Astrocyte (in vitro differentiated cells and primary cell): ENCODE data around the gene PWP2. TPM values are rescaled to one million over a fixed set of nuclear protein-coding genes. Genes with fewer than 3 reads are reported as not detected.

ENCODE experiments used
- DNase-seq: peaks from one replicate; pipeline ENCODE4 v3.0.0-alpha.2; 2010; ENCODE audit warnings: low read depth
- FAIRE-seq: peaks from 2 replicates; lab custom pipeline; 2011; peaks lifted over from hg19 to GRCh38; lab: Jason Lieb, UNC
- H2AFZ ChIP-seq: 2 replicates; pipeline ENCODE4 v1.6.0; 2012; ENCODE audit warnings: low read depth, low read length, inconsistent platforms
- H3K27ac ChIP-seq: 2 replicates; pipeline ENCODE4 v1.5.1; 2011; ENCODE audit warnings: low read depth, low read length, inconsistent platforms
- H3K27me3 ChIP-seq: 2 replicates; pipeline ENCODE4 v1.6.0; 2011; ENCODE audit warnings: low read length, inconsistent platforms; ENCODE audit not compliant: insufficient read depth
- H3K36me3 ChIP-seq: 2 replicates; pipeline ENCODE4 v1.5.1; 2011; ENCODE audit warnings: low read length, inconsistent platforms; ENCODE audit not compliant: insufficient read depth
- H3K4me1 ChIP-seq: 2 replicates; pipeline ENCODE4 v1.5.1; 2011; ENCODE audit warnings: low read length, inconsistent platforms; ENCODE audit not compliant: insufficient read depth
- H3K4me2 ChIP-seq: 2 replicates; pipeline ENCODE4 v1.6.0; 2012; ENCODE audit warnings: low read length, inconsistent platforms
- H3K4me3 ChIP-seq: 2 replicates; pipeline ENCODE4 v1.5.1; 2011; ENCODE audit warnings: low read depth, mild to moderate bottlenecking, low read length, inconsistent platforms; ENCODE audit not compliant: insufficient read depth
- H3K79me2 ChIP-seq: 2 replicates; pipeline ENCODE4 v1.6.0; 2012; ENCODE audit warnings: mild to moderate bottlenecking, low read length, inconsistent platforms; ENCODE audit not compliant: insufficient read depth
- H3K9ac ChIP-seq: 2 replicates; pipeline ENCODE4 v1.6.0; 2012; ENCODE audit warnings: mild to moderate bottlenecking, low read length, inconsistent platforms
- H3K9me3 ChIP-seq: 2 replicates; pipeline ENCODE4 v1.5.1; 2012; ENCODE audit warnings: low read depth, mild to moderate bottlenecking, low read length, inconsistent platforms; ENCODE audit not compliant: insufficient read depth
- H4K20me1 ChIP-seq: 2 replicates; pipeline ENCODE4 v1.6.0; 2012; ENCODE audit warnings: low read length, inconsistent platforms; ENCODE audit not compliant: insufficient read depth
- H3K27ac Mint-ChIP-seq: one replicate; pipeline ENCODE4 v1.8.0; 2021; ENCODE audit warnings: mild to moderate bottlenecking, mixed read lengths; ENCODE audit not compliant: unreplicated experiment
- H3K27me3 Mint-ChIP-seq: one replicate; pipeline ENCODE4 v1.8.0; 2021; ENCODE audit warnings: low read depth, mixed read lengths; ENCODE audit not compliant: unreplicated experiment
- H3K36me3 Mint-ChIP-seq: one replicate; pipeline ENCODE4 v1.8.0; 2021; ENCODE audit warnings: low read depth, mixed read lengths; ENCODE audit not compliant: unreplicated experiment
- H3K4me1 Mint-ChIP-seq: one replicate; pipeline ENCODE4 v1.8.0; 2021; ENCODE audit warnings: low read depth, mixed read lengths; ENCODE audit not compliant: unreplicated experiment
- H3K4me3 Mint-ChIP-seq: one replicate; pipeline ENCODE4 v1.8.0; 2021; ENCODE audit warnings: mild to moderate bottlenecking, moderate library complexity, mixed read lengths; ENCODE audit not compliant: unreplicated experiment
- H3K9me3 Mint-ChIP-seq: one replicate; pipeline ENCODE4 v1.8.0; 2021; ENCODE audit warnings: mild to moderate bottlenecking, mixed read lengths; ENCODE audit not compliant: unreplicated experiment
- EZH2 ChIP-seq: IDR thresholded peaks from 2 replicates; pipeline ENCODE4 v1.6.1; 2012; ENCODE audit warnings: mild to moderate bottlenecking, low read length, inconsistent platforms; ENCODE audit not compliant: insufficient read depth
- total RNA-seq: library from RNA; stranded (reverse); gene quantifications from 2 replicates; pipeline ENCODE4 v1.2.1, GENCODE V29; 2021
- TF ChIP-seq, protein P1 (sequence below): IDR thresholded peaks from 2 replicates; pipeline ENCODE4 v1.5.1; 2011; ENCODE audit warnings: low read depth, mild to moderate bottlenecking, inconsistent platforms, low read length, moderate library complexity; ENCODE audit not compliant: insufficient read depth

PWP2 gene
- total RNA-seq, 1 donor from 2014 or later = 17.1 TPM

DNA sequence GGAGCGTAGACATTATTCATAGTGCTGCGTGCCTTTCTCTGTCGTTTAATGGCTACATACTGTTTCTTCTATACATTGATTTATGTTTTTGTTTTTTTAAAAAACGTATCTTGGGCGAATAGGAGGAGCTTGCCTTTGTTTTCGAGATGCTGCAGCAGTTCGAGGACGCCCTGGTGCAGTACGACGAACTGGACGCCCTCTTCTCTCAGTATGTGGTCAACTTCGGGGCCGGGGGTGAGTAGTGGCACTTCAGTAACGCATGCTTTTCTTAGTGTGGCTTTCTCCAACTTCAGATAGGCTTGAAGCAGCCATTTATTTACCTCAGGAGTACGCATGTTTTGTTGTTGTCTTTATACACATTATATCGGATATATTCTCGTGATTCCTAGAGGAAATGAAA is 48.2 kb upstream of the PWP2 start:
- Mint-ChIP-seq H3K4me1 (peaks cover 25% of the 10 kb centered on the region), H3K27me3 (no peaks in the 10 kb centered on the region), H3K36me3 (peaks cover 20% of the 10 kb centered on the region), H3K9me3 (no peaks in the 10 kb centered on the region), H3K27ac (no peak overlapping the region), H3K4me3 (no peak overlapping the region)
- no peak for FAIRE-seq
- Histone ChIP-seq H3K9ac (no peak overlapping the region), H3K27ac (no peak overlapping the region), H3K9me3 (no peaks in the 10 kb centered on the region), H3K4me1 (peaks cover 6% of the 10 kb centered on the region), H3K4me3 (no peak overlapping the region), H2AFZ (no peak overlapping the region), H3K27me3 (no peaks in the 10 kb centered on the region), H3K79me2 (peaks cover 46% of the 10 kb centered on the region), H3K4me2 (no peak overlapping the region), H3K36me3 (peaks cover 30% of the 10 kb centered on the region), H4K20me1 (peaks cover 40% of the 10 kb centered on the region)
- no peak for DNase-seq
- no peak for TF ChIP-seq EZH2
- TF ChIP-seq, protein P1, sequence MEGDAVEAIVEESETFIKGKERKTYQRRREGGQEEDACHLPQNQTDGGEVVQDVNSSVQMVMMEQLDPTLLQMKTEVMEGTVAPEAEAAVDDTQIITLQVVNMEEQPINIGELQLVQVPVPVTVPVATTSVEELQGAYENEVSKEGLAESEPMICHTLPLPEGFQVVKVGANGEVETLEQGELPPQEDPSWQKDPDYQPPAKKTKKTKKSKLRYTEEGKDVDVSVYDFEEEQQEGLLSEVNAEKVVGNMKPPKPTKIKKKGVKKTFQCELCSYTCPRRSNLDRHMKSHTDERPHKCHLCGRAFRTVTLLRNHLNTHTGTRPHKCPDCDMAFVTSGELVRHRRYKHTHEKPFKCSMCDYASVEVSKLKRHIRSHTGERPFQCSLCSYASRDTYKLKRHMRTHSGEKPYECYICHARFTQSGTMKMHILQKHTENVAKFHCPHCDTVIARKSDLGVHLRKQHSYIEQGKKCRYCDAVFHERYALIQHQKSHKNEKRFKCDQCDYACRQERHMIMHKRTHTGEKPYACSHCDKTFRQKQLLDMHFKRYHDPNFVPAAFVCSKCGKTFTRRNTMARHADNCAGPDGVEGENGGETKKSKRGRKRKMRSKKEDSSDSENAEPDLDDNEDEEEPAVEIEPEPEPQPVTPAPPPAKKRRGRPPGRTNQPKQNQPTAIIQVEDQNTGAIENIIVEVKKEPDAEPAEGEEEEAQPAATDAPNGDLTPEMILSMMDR = no peak

DNA sequence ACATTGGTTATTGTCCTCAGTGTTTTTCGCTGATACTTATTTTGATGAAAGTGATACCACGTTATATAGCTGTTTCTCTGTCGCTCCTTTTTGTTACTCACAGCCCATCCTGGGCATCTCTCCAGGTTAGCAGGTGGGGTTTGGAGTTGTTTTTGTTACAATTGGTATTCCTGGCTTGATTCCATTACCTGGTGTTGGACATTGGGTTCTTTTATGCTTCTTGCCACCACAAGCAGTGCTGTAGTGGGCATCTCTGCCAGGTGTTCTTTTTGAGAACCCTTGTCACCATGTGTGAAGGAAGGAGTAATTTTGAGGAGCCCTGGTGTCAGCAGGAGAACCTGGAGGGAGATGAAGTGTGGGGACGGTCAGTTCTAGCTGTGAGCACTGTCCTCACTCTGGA is 47.5 kb upstream of the PWP2 start:
- Histone ChIP-seq H3K4me3 (no peak overlapping the region), H3K79me2 (peaks cover 45% of the 10 kb centered on the region), H4K20me1 (peaks cover 41% of the 10 kb centered on the region), H3K4me1 (peaks cover 3% of the 10 kb centered on the region), H3K27ac (no peak overlapping the region), H3K27me3 (no peaks in the 10 kb centered on the region), H3K9me3 (no peaks in the 10 kb centered on the region), H3K9ac (no peak overlapping the region), H2AFZ (no peak overlapping the region), H3K36me3 (peaks cover 35% of the 10 kb centered on the region), H3K4me2 (no peak overlapping the region)
- peaks cover 19% of the 10 kb centered on the region for H3K4me1 Mint-ChIP-seq
- no peak overlapping the region for H3K4me3 Mint-ChIP-seq
- FAIRE-seq (no peak), DNase-seq (no peak)
- peaks cover 22% of the 10 kb centered on the region for H3K36me3 Mint-ChIP-seq
- H3K27me3 Mint-ChIP-seq = no peaks in the 10 kb centered on the region
- no peaks in the 10 kb centered on the region for H3K9me3 Mint-ChIP-seq
- H3K27ac Mint-ChIP-seq = no peak overlapping the region
- TF ChIP-seq EZH2 = no peak
- TF ChIP-seq, protein P1 = no peak

DNA sequence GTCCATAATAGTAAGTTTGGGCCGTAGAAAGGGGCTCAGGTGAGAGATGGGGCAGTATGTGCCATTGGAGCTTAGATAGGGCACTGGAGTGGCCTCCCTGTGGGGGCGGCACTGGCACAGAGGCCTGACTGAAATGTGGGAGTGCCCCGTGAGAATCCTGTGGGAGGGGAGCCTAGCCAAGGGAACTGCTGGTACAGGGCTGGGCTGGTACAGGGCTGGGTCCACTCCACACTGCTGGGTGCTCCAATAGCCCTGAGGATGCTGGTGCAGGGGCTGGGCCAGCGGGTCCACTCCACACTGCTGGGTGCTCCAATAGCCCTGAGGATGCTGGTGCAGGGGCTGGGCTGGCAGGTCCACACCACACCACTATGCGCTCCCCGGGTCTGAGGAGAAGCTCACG is 44.8 kb upstream of the PWP2 start:
- Histone ChIP-seq H3K9me3 (no peaks in the 10 kb centered on the region), H4K20me1 (peaks cover 57% of the 10 kb centered on the region), H2AFZ (no peak overlapping the region), H3K27ac (no peak overlapping the region), H3K27me3 (no peaks in the 10 kb centered on the region), H3K4me1 (no peaks in the 10 kb centered on the region), H3K79me2 (peaks cover 48% of the 10 kb centered on the region), H3K4me2 (no peak overlapping the region), H3K36me3 (peaks cover 26% of the 10 kb centered on the region), H3K4me3 (no peak overlapping the region), H3K9ac (no peak overlapping the region)
- peaks cover 20% of the 10 kb centered on the region for H3K36me3 Mint-ChIP-seq
- H3K9me3 Mint-ChIP-seq = no peaks in the 10 kb centered on the region
- FAIRE-seq (no peak), DNase-seq (no peak)
- H3K4me3 Mint-ChIP-seq = no peak overlapping the region
- no peak overlapping the region for H3K27ac Mint-ChIP-seq
- TF ChIP-seq, protein P1 = no peak
- no peak for TF ChIP-seq EZH2
- H3K27me3 Mint-ChIP-seq = no peaks in the 10 kb centered on the region
- peaks cover 8% of the 10 kb centered on the region for H3K4me1 Mint-ChIP-seq
